Loucy (cell line): ENCODE measurements around the gene ZNF410.
"Not testable (repeated sequence)": the region's sequence is repeated elsewhere in the genome, so short reads cannot be mapped to it uniquely, and the experiment has no call there.

Experiments
- H2AFZ ChIP-seq: fragments of 200-600 bp; sonication (generic); 2 replicates; pipeline ENCODE4 v1.6.0; 2016; ENCODE audit warnings: antibody characterized with exemption, mild to moderate bottlenecking, low read length, moderate library complexity
- H3F3A ChIP-seq: fragments of 200-600 bp; 2 replicates; pipeline ENCODE4 v1.6.0; 2016; ENCODE audit warnings: antibody characterized with exemption, low read depth, mild to moderate bottlenecking
- H3K27me3 ChIP-seq: fragments of 200-600 bp; sonication (generic); 2 replicates; pipeline ENCODE4 v1.6.1; 2014; ENCODE audit warnings: low read length, mild to moderate bottlenecking; ENCODE audit not compliant: insufficient read depth, poor library complexity, severe bottlenecking
- H3K36me3 ChIP-seq: fragments of 200-600 bp; sonication (generic); 2 replicates; pipeline ENCODE4 v1.6.1; 2016; ENCODE audit warnings: low read length; ENCODE audit not compliant: insufficient read depth
- H3K4me1 ChIP-seq: fragments of 200-600 bp; sonication (generic); 2 replicates; pipeline ENCODE4 v1.5.1; 2014; ENCODE audit warnings: low read length, mild to moderate bottlenecking; ENCODE audit not compliant: insufficient read depth, poor library complexity, severe bottlenecking
- H3K4me2 ChIP-seq: fragments of 200-600 bp; sonication (generic); 2 replicates; pipeline ENCODE4 v1.6.0; 2014; ENCODE audit warnings: antibody characterized with exemption, low read length, low read depth, mild to moderate bottlenecking; ENCODE audit not compliant: poor library complexity, severe bottlenecking
- H3K4me3 ChIP-seq: fragments of 200-600 bp; sonication (generic); 2 replicates; pipeline ENCODE4 v1.5.1; 2014; ENCODE audit warnings: low read length, mild to moderate bottlenecking, mixed read lengths; ENCODE audit not compliant: poor library complexity, severe bottlenecking
- H3K79me2 ChIP-seq: fragments of 200-600 bp; sonication (generic); 2 replicates; pipeline ENCODE4 v1.6.1; 2014; ENCODE audit warnings: low read length; ENCODE audit not compliant: insufficient read depth
- H3K9ac ChIP-seq: fragments of 200-600 bp; sonication (generic); 2 replicates; pipeline ENCODE4 v1.6.0; 2014; ENCODE audit warnings: mild to moderate bottlenecking, low read depth, low read length, moderate library complexity; ENCODE audit not compliant: poor library complexity, severe bottlenecking
- H3K9me2 ChIP-seq: fragments of 200-600 bp; sonication (generic); replicated peaks from 2 replicates; pipeline ENCODE4 v1.6.1; 2016; ENCODE audit warnings: low read depth, low read length, mixed read lengths
- H3K9me3 ChIP-seq: fragments of 200-600 bp; sonication (generic); 2 replicates; pipeline ENCODE4 v1.6.1; 2014; ENCODE audit warnings: mild to moderate bottlenecking, antibody characterized with exemption, low read length, low read depth; ENCODE audit not compliant: insufficient read depth
- H4K20me1 ChIP-seq: fragments of 200-600 bp; sonication (generic); 2 replicates; pipeline ENCODE4 v1.6.0; 2014; ENCODE audit warnings: antibody characterized with exemption, low read length, mild to moderate bottlenecking; ENCODE audit not compliant: insufficient read depth, poor library complexity, severe bottlenecking
- EZH2phosphoT487 ChIP-seq: fragments of 200-600 bp; IDR thresholded peaks from 2 replicates; pipeline ENCODE4 v1.6.1; 2018; ENCODE audit warnings: antibody characterized with exemption, mild to moderate bottlenecking, moderate library complexity, borderline replicate concordance
- TF ChIP-seq, protein P1 (sequence below): fragments of 200-600 bp; sonication (generic); conservative IDR thresholded peaks from 2 replicates; pipeline ENCODE4 v1.5.1; 2014; ENCODE audit warnings: mild to moderate bottlenecking, antibody characterized with exemption, low read length

ZNF410 gene

GRCh38 chr14:73865534-73866113, 21.0 kb upstream of the ZNF410 start:
- Histone ChIP-seq H4K20me1 (no peaks in the 10 kb centered on the region), H3K9ac (no peak overlapping the region), H3K9me3 (no peaks in the 10 kb centered on the region), H3K36me3 (no peaks in the 10 kb centered on the region), H3K27me3 (no peaks in the 10 kb centered on the region), H3K79me2 (no peaks in the 10 kb centered on the region), H3K4me3 (no peak overlapping the region), H3K4me1 (no peaks in the 10 kb centered on the region), H3F3A (no peaks in the 10 kb centered on the region), H3K4me2 (no peak overlapping the region), H2AFZ (no peak overlapping the region), H3K9me2 (no peaks in the 10 kb centered on the region)
- TF ChIP-seq, protein P1, sequence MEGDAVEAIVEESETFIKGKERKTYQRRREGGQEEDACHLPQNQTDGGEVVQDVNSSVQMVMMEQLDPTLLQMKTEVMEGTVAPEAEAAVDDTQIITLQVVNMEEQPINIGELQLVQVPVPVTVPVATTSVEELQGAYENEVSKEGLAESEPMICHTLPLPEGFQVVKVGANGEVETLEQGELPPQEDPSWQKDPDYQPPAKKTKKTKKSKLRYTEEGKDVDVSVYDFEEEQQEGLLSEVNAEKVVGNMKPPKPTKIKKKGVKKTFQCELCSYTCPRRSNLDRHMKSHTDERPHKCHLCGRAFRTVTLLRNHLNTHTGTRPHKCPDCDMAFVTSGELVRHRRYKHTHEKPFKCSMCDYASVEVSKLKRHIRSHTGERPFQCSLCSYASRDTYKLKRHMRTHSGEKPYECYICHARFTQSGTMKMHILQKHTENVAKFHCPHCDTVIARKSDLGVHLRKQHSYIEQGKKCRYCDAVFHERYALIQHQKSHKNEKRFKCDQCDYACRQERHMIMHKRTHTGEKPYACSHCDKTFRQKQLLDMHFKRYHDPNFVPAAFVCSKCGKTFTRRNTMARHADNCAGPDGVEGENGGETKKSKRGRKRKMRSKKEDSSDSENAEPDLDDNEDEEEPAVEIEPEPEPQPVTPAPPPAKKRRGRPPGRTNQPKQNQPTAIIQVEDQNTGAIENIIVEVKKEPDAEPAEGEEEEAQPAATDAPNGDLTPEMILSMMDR, result no peak
- TF ChIP-seq EZH2phosphoT487, result no peak

DNA sequence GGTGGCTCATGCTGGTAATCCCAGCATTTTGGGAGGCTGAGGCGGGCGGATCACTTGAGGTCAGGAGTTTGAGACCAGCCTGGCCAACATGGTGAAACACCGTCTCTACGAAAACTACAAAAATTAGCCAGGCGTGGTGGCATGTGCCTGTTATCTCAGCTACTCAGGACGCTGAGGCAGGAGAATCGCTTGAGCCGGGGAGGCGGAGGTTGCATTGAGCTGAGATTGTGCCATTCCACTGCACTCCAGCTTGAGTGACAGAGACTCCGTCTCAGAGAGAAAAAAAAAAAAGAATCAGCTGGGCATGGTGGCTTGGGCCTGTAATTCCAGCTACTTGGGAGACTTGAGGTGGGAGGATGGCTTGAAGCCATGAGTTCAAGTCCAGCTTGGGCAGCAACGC, 16.9 kb upstream of the ZNF410 start:
- H3K9me2 ChIP-seq, H3K27me3 ChIP-seq, H3K4me2 ChIP-seq: not testable (repeated sequence)

DNA sequence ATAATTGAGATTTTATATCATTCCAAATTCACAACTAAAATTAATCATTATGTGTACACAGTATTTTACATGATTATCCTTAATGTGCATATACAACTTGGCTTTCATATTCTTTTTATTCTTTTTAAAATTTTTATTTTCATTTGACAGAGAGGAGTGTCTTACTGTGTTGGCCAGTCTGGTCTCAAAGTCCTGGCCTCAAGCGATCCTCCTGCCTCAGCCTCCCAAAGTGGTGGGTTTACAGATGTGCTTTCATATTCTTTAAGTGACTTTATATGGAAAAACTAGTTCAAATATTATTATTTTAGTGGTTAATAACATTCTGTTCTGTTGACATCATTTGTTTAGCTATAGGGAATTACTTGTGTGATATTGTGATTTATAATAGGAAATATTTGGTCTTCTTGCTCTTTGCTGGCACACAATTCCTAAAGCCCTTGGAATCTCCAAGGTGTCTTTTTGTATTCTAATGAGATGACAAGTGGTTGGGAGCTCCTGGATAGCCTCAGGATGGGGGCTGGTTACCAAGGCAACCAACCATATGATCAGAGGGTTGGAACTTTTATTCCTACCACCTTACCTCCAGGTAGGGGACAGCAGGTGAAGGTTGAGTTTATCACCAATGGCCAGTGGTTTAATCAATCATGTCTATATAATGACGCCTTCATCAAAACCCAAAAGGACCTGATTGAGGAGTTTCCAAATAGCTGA, 16.0 kb upstream of the ZNF410 start:
- no peaks in the 10 kb centered on the region for H3K36me3 ChIP-seq
- no peaks in the 10 kb centered on the region for H3K79me2 ChIP-seq

More for the DNA sequence above, 16.9 kb upstream of the ZNF410 start:
- H3K79me2 ChIP-seq, H3K9ac ChIP-seq, H2AFZ ChIP-seq, H4K20me1 ChIP-seq, H3K36me3 ChIP-seq, H3K4me3 ChIP-seq, H3K9me3 ChIP-seq, H3K4me1 ChIP-seq, H3F3A ChIP-seq: not testable (repeated sequence)

More for the DNA sequence above, 16.0 kb upstream of the ZNF410 start:
- no peak for TF ChIP-seq EZH2phosphoT487
- TF ChIP-seq, protein P1, result no peak
- H3K4me2 ChIP-seq, result no peak overlapping the region
- H3K9ac ChIP-seq, result no peak overlapping the region
- H4K20me1 ChIP-seq, result no peaks in the 10 kb centered on the region
- H3K4me1 ChIP-seq, result no peaks in the 10 kb centered on the region
- no peaks in the 10 kb centered on the region for H3K27me3 ChIP-seq
- no peak overlapping the region for H2AFZ ChIP-seq
- H3F3A ChIP-seq, result no peaks in the 10 kb centered on the region
- no peaks in the 10 kb centered on the region for H3K9me2 ChIP-seq
- no peak overlapping the region for H3K4me3 ChIP-seq
- H3K9me3 ChIP-seq, result no peaks in the 10 kb centered on the region
